ENCODE data around the gene SNX32.
"Not testable (repeated sequence)": the region's sequence is repeated elsewhere in the genome, so short reads cannot be mapped to it uniquely, and the experiment has no call there.

SNX32 gene

DNA sequence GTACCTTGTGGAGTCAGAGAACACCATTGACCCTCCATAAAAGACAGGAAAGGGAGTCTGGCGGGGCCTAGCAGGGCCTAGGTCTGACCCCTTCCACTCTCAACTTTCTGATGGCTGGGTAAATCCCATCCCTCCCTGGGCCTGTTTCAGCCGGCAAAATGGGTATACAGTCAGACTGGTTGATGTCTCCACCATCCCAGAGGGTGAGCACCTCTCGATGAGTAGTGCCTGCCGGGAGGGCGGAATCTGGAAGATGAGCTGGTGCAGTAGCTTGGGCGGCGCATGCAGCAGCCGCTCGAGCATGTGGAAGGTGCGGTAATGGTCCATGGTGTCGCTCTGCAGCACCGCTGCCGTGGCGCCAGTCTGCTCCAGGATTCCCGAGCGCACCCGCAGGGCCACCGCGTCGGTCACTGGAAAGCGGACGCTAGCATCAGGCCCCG is 54.0 kb downstream of the SNX32 start:
- DNase-seq: no peak

DNA sequence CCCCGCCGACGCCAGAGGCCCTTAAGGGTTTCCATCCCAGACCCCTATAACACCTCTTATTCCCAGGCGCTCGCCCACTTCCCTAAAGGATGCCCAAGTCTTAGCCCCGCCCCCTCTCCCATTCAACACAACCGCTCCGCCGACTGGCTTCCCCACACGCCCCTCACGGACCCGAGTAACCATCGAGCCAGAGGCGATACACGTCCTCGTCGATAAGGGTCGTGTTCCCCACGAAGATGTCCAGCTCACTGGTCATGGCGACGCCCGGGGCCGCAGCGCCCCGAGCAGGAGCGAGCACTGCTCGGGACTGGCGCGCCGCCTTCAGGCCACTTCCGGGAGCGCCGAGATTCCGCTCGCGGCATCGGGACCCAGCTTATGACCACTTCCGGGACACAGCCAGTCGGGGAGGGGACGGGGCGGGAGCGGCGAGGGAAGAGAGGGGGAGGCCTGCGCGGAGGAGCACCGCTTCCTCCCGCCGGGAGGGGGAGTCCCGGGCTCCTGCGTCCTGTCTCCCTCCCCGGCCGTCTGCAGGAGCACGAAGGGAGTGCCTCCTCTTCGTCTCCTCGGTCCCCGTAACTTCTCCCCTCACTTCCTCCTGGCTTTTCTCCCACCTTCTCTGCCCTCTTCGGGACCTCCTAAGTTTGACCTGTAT is 54.5 kb downstream of the SNX32 start, which contains the start of gene FIBP:
Gene FIBP (minus strand): TSS at position 309 of the 652 bp plus-strand sequence. CDS start 53 bp downstream, at position 256.
- DNase-seq: peak; percentile 81

DNA sequence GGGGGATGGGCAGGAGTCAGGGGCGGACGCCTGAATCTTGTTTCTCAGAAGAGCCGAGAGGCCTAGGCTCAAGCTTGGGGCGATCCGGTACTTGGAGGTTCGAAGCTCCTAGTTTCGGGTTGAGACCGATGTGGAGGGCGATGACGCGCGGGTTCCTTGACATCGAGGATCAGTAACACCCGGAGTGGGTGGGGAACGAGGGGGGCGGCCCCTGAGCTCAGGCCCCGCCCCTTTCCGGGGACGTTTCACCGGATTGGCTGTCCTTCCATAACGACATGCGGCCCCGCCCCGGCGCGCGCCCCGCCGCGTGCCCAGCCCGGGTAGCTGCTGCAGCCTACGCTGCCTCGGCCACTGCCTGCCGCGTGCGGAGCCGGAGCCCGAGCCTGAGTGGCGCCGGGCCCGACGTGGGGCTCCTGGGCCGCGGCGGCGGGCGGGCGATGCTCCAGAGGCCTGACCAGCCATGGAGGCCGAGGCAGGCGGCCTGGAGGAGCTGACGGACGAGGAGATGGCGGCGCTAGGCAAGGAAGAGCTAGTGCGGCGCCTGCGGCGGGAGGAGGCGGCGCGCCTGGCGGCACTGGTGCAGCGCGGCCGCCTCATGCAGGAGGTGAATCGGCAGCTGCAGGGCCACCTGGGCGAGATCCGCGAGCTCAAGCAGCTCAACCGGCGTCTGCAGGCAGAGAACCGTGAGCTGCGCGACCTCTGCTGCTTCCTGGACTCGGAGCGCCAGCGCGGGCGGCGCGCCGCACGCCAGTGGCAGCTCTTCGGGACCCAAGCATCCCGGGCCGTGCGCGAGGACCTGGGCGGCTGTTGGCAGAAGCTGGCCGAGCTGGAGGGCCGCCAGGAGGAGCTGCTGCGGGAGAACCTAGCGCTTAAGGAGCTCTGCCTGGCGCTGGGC is 56.8 kb downstream of the SNX32 start, which contains the start of gene CCDC85B:
Gene CCDC85B (plus strand): TSS at position 350 of the 895 bp plus-strand sequence. CDS start 111 bp downstream, at position 461.
- DNase-seq: peak; percentile 73

DNA sequence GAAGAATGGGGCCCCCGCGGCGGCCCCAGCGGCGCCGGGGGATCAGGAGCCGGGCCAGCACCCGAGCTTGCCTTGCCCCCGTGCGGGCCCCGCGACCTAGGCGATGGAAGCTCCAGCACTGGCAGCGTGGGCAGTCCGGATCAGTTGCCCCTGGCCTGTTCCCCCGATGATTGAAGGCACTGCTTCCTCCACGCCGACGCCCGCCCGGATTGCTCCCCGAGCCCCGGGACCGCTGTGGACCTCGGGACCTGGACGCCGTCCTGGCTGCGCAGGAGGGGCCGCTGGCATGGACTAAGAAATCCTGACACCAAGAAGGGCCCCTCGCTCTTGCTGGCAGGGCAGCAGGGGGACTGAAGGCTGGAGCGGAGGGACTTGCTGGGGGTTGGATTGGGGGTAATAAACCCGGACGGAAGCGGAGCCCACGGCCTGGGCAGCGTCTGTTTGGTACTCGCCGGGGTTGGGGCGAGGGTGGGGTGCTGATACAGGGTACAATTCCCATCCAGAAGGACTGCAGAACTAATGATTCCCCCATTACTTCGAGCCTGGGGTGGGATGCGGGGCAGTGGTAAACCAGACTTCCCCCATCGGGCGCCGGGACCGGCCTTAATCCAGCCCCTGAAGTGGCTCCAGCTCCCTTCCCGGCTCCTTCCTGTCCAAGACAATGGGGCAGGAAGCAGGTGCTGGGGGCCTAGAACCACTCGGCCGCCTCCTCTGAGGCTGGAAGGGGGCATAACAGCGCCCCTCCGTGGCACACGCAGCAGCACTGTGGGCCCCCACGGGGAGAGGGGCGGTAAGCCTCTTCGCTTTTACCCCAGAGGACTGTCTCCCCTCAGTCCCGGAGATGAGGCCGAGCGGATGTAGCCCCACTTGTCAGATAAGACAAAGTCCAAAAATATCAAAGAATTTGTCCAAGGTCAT is 57.7 kb downstream of the SNX32 start:
- DNase-seq: no peak

DNA sequence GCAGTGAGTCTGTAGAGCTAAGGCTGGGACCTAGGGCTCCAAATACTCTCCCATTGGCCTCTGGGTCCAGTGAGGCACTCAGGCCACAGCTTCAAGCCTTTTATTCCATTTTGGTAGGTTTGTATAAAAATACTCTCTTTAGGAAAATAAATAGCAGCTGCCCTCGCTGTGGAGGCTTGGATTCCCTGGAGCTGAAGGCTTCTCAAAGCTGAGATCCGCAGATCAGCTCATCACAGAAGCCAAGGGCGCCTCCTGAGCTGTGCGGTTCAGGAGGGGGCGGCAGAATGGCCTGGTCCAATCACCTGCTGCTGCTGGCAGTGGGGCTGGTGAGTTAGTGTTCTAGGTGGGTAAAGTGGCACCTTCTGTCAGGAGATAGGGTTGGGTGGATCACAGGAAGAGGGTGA is 58.4 kb downstream of the SNX32 start:
- DNase-seq: not testable (repeated sequence)

DNA sequence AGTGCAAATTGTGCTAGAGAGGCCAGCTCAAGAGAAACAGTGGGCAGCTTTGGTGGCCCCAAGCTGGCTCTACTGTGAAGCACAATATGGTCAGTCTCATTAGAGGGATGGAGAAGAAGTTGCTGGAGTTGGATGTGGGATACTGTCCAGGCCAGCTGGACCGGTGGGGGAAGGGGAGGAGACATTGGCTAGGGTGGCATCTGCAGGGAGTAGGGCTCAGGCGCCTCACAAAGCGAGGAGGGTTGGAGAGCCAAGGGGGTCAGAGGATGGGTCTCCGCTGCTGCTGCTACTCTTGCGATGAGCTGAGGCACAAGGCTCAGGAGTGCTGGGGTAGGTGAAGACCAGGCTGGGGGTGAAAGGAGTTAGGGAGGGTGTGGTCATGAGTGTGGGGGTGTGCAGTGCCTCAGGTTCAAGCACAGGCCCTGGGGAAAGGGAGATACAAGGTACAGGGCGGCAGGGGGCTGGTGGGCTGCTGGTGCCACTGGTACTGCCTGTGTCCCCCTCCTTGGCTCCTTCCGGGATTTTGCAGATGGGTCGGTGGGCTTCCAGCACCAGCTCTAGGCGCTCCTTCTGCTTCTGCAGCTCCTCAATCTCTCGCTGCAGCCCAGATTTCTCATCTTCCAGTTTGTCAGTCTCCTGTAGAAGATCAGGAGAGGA is 59.0 kb downstream of the SNX32 start:
- DNase-seq: no peak

DNA sequence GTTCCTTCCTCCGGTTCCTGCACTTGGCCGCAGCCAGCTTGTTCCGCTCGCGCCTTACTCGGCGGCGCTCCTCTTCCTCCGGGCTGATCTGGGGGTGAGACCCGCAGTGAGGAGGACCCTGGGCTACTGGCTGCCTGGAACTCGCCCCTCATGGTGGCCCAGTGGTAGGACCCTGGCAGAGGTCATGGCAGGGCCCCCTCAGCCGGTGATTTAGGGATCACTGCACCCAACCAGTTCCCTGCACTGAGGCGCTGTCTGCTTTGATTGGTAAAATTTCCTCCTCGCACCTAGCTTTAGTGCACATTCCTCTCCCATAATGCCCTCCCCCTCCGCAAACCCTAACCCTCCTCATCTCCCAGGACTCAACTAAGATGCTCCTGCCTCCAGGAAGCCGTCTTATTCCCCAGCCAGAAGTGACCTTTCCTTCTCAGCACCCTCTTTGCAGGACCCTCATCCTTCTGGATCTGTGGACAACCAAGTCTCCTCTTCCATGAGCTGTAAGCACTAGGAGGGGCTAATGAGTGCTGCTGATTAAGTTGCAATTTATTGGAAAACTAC is 60.4 kb downstream of the SNX32 start:
- no peak for DNase-seq

DNA sequence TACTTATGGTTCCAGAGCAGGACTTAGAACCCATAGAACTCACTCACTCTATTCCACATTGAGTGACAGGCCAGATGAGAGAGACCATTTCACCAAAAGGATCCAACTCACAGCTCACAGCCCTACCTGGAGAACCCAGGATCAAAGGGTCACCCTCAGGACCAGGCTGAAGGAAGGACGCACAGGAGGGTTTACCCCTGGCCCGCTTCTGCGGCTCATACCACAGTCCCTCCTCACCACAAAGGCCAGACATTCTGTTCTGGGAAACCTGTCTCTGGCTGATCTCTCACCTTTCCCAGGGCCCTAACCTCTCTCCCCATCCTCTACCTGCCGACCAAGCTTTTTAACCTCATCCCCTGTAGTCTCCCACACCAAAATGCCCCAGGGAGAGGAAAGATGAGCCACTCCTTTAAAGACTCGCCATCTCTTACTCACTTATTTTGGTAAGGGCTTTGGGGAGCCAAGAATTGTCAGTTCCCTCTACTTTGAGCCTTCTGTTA is 61.8 kb downstream of the SNX32 start:
- DNase-seq: no peak

DNA sequence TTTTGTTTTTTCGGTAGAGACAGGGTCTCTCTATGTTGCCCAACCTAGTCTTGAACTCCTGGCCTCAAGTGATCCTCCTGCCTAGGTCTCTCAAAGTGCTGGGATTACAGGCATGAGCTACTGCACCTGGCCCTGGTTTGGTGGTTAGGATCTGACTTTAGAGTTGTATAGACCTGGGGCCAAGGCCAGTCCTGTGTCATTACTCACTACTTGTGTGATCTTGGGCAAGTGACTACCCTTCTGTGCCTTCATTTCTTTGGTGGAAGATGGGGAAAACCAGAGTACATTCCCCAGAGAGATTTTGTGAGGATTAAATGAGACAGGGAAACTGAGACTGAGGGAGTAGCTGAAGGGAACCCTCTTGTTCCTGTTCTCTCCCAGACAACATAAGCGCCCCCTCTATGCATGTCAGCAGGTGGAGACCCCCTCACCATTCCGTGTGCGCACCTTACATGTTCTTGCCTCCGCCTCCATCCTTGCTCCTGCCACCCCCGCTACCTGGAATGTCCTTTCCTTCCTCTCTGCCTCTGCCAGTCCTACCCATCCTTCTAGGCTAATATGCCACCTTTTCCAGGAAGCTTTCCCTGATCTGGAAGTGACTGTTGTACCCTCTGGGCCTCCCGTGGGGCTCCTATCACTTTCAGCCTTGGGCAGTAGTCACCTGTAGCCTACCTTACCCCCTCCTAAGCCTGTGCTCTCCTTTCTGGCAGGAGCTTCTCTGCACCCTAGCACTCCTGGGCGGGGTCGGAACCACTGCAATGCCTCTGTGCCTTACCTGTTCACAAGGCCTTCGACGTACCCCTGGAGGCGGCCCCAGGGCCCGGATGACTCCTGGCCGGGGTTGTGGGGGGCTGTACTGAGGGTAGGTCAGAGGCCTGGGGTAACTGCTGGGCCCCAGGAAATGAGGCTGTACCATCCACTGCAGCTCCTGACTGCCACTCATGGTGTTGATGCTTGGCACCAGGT is 62.6 kb downstream of the SNX32 start:
- DNase-seq: no peak

DNA sequence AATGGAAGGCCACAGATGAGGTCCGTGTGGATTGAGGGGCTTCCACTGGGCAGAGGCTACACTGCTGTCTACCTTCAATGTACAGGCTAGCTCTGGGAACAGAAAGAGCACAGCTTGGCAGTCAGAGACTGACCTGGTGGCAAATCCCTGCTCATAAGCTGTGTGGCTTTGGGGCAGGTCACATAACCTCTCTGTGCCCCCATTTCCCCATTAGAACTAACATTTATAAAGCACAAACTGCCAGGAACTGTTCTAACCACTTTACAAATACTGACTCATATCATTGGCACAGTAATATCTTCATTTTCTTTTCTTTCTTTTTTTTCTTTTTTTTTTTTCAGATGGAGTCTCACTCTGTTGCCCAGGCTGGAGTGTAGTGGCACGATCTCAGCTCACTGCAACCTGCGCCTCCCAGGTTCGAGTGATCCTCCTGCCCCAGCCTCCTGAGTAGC is 63.3 kb downstream of the SNX32 start:
- no peak for DNase-seq

DNA sequence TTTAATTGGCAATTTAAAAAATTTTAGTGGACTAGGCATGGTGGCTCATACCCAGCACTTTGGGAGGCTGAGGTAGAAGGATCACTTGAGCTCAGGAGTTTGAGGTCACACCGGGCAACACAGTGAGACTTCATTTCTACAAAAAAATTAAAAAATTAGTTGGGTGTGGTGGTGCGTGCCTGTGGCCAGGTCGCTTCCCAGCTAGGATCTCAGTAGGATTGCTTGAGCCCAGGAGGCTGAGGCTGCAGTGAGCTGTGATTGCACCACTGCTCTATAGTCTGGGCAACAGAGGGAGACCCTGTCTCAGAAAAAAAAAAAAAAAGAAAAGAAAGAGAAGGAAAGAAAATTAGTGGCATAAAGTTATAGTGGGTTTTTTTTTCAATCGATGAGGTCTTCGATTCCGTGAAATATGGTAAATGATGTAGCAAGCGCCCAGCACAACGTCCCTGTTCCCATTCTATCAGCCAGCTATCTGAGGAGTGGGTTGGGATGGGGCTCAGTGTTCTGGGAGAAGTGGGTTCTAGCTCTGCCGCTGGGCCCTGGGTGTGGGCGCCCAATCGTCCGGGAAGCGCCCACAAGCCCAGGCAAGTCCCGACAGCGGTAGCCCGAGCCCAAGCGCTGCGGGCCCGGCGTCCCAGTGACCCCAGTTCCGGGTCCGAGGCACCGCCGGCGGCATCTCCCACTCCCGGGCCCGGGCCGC is 65.0 kb downstream of the SNX32 start:
- DNase-seq: no peak

DNA sequence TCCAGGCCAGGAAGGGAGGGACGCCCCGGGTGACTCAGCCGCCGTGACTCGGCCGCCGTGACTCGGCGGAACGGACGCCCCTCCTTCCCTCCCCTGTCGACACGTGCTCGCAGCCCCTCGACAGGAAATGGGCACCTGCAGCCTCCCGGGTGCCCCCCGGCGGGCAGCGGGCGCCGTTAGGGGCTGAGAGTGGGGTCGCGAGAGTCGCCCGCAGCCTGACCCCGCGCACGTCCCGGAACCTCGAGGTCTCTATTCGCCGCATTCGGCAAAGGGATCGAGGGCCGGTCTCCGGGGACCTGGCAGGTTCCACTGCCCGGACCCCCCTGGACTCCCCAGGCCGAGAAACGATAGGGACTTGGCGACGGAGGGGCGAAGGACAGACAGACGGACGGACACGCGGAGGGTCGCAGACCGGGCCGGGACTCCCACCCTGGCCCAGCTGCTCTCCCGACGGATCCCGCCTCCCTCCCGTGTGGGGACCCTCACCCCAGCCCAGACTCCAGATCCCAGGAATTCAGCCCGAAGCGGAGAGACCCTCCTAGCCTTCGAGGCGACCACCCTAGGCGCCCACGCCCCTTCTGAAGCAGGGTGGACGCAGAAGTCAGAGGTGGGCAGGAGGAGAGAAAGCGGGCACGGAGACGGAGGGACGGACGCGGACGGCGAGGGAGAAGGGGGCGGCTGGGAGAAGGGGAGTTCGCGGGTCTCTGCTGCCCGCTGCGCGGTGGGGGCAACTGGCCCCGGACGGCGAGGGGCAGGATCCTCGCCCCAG is 65.8 kb downstream of the SNX32 start:
- DNase-seq: no peak

DNA sequence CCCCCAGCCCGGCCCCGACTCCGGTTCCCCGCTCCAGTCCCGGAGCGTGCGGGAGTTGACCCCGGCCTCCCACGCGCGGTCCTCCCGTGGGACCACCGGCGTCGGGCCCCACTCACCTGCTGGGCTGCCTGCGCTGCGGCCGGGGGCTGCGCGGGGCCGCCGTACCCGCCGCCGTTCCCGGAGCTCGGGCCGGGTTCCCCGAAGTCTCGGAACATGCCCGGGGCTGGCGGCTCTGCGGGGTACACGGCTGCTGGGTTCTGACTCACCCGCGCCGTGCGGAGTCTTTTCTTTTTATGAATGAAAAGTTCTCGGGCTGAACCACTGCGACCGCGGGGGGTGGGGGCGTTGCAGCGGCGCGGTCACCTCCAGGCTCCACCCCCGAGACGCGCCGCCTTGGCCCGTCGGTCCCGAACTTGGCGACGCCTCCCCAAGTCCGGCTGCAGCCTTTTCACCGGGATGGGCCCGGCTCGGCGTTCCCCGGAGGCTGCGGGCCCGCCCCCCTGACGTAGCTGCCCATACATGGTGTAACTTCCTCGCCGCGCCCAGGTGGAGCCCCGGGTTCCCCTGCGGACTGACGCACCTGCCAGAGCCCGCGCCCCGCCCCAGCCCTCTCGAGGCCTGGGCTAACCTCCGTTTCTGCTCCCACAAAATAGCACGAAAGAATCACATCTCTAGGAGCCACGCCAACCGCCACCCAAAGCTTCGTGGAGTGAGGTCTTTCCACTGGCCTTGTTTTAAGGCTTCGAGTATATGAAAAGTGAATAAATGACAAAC is 66.5 kb downstream of the SNX32 start, which contains the start of gene FOSL1:
Gene FOSL1 (minus strand): TSS at position 264 of the 774 bp plus-strand sequence. CDS start 49 bp downstream, at position 215.
- no peak for DNase-seq

DNA sequence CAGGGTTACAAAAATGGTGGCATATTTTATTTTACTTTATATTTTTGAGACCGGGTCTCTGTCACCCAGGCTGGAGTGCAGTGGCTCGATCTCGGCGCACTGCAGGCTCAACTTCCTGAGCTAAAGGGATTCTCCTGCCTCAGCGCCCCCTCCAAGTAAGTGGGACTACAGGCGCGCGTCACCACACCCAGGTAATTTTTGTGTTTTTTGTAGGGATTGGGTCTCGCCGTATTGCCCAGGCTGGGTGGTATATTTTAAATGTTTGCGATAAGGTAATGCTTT is 67.1 kb downstream of the SNX32 start:
- no peak for DNase-seq

DNA sequence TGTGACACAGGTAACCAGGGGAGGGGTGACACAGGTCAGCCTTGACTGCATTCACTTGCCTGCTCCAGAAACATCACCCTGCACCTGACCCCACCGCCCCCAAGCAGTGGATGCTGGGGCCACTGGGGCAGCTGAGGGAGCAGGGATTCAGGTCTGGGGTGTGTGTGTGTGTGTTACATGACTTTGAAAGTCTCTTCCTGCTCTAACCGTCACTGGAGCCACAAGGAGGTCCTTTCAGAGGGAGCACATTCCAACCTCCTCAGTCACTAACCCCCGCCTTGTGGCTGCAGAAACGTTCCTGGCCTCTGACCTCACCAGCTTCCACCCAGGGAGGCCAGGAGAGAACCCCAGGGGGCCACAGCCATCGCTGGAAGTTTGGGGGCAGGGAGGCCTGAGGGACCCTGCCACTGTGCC is 69.3 kb downstream of the SNX32 start:
- DNase-seq: no peak
